ENCODE results near the gene PLAC8L1.

PLAC8L1 gene

GRCh38 chr5:146055432-146055831 is 49.9 kb downstream of the PLAC8L1 start:
- no peaks in the 10 kb centered on the region for H3K9me3 ChIP-seq
- H3K27me3 ChIP-seq: peaks cover 26% of the 10 kb centered on the region
- no peaks in the 10 kb centered on the region for H3K36me3 ChIP-seq
- H3K4me3 ChIP-seq (ENCODE audit: low read depth, low read length): no peak overlapping the region
- no peak for TF ChIP-seq CTCF (IDR thresholded peaks at IDR 0.05; ENCODE audit: low read depth, low read length)
- H3K4me1 ChIP-seq: no peaks in the 10 kb centered on the region
- DNase-seq: no peak

- no peak for DNase-seq
- H3K36me3 ChIP-seq: no peaks in the 10 kb centered on the region
- TF ChIP-seq CTCF (IDR thresholded peaks at IDR 0.05; ENCODE audit: low read depth, low read length): peak; percentile 38
Measured at GRCh38 chr5:146052780-146053179, 52.6 kb downstream of the PLAC8L1 start.

GRCh38 chr5:146051678-146052077 is 53.7 kb downstream of the PLAC8L1 start:
- Histone ChIP-seq H3K4me1 (no peaks in the 10 kb centered on the region), H3K36me3 (no peaks in the 10 kb centered on the region), H3K9me3 (no peaks in the 10 kb centered on the region), H3K4me3 (ENCODE audit: low read depth, low read length) (no peak overlapping the region), H3K27me3 (peaks cover 18% of the 10 kb centered on the region)
- TF ChIP-seq CTCF (IDR thresholded peaks at IDR 0.05; ENCODE audit: low read depth, low read length): no peak
- no peak for DNase-seq

More at GRCh38 chr5:146052780-146053179, 52.6 kb downstream of the PLAC8L1 start:
- H3K4me1 ChIP-seq: no peaks in the 10 kb centered on the region
- H3K27me3 ChIP-seq: peaks cover 18% of the 10 kb centered on the region
- H3K9me3 ChIP-seq: no peaks in the 10 kb centered on the region
- H3K4me3 ChIP-seq (ENCODE audit: low read depth, low read length): no peak overlapping the region

GRCh38 chr5:146050086-146050485 is 55.3 kb downstream of the PLAC8L1 start:
- DNase-seq: no peak
- H3K27me3 ChIP-seq: peaks cover 6% of the 10 kb centered on the region
- H3K36me3 ChIP-seq: no peaks in the 10 kb centered on the region
- no peak overlapping the region for H3K4me3 ChIP-seq (ENCODE audit: low read depth, low read length)
- no peak for TF ChIP-seq CTCF (IDR thresholded peaks at IDR 0.05; ENCODE audit: low read depth, low read length)
- no peaks in the 10 kb centered on the region for H3K4me1 ChIP-seq
- no peaks in the 10 kb centered on the region for H3K9me3 ChIP-seq

GRCh38 chr5:146049704-146050026 is 55.7 kb downstream of the PLAC8L1 start:
- H3K36me3 ChIP-seq: no peaks in the 10 kb centered on the region
- no peak overlapping the region for H3K4me3 ChIP-seq (ENCODE audit: low read depth, low read length)

More at GRCh38 chr5:146049704-146050026, 55.7 kb downstream of the PLAC8L1 start:
- Histone ChIP-seq H3K9me3 (no peaks in the 10 kb centered on the region), H3K4me1 (no peaks in the 10 kb centered on the region), H3K27me3 (peaks cover 2% of the 10 kb centered on the region)
- TF ChIP-seq CTCF (IDR thresholded peaks at IDR 0.05; ENCODE audit: low read depth, low read length): no peak
- no peak for DNase-seq

Data from BE2C (cell line).